Measurements from ENCODE around the gene FLOT2. TPM values are rescaled to one million over a fixed set of nuclear protein-coding genes. Genes with fewer than 3 reads are reported as not detected.

Gene FLOT2
- total RNA-seq, 1 experiment from 2014 or later: 23.1 TPM

DNA sequence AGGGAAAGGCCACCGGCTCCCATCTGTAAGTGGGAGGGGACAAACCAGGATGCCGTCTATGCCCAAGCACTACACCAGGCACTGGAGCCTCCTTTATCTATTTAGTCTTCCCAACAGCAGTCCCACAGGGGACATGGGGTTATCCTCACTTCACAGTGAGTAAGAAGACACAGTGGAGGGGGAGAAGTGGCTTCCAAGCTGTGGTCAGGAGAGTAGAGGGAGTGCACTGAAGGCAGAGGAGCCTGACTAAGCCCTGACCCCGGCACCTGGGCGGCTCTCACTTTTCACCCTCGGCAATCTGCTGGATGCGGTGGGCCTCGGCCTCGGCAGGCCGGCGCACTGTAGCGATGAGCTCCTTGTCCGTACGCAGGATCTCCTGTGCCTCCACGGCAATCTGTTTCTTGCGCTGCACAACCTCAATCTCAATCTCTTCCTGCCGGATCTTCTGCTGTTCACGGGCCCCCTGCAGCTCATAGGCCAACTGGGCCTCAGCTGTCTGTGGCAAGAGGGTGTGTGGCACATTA is 15.9 kb downstream of the FLOT2 start:
- no peak overlapping the region for H3K9ac ChIP-seq (ENCODE audit: low read length)
- no peaks in the 10 kb centered on the region for H3K36me3 ChIP-seq (ENCODE audit: low read depth, low read length)
- DNase-seq: no peak
- TF ChIP-seq EZH2phosphoT487 (IDR thresholded peaks at IDR 0.05; ENCODE audit: borderline replicate concordance, low read length): no peak
- no peak for TF ChIP-seq EZH2 (IDR thresholded peaks at IDR 0.05; ENCODE audit: low read length, unreplicated experiment)
- TF ChIP-seq, protein P1, sequence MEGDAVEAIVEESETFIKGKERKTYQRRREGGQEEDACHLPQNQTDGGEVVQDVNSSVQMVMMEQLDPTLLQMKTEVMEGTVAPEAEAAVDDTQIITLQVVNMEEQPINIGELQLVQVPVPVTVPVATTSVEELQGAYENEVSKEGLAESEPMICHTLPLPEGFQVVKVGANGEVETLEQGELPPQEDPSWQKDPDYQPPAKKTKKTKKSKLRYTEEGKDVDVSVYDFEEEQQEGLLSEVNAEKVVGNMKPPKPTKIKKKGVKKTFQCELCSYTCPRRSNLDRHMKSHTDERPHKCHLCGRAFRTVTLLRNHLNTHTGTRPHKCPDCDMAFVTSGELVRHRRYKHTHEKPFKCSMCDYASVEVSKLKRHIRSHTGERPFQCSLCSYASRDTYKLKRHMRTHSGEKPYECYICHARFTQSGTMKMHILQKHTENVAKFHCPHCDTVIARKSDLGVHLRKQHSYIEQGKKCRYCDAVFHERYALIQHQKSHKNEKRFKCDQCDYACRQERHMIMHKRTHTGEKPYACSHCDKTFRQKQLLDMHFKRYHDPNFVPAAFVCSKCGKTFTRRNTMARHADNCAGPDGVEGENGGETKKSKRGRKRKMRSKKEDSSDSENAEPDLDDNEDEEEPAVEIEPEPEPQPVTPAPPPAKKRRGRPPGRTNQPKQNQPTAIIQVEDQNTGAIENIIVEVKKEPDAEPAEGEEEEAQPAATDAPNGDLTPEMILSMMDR (conservative IDR thresholded peaks at IDR 0.05; ENCODE audit: low read depth, low read length): no peak
- intact Hi-C loops (cut with micrococcal nuclease): no loop called here
- H3K9me2 ChIP-seq (replicated peaks; ENCODE audit: low read length): no peaks in the 10 kb centered on the region
- ChIA-PET POLR2A (ENCODE audit: unreplicated experiment) (interaction anchor here (0.6 kb wide), 1 partner anchor 129 kb away, joined by 16 read pairs; no protein-coding TSS in a partner anchor), CTCF (no interaction called here)
- no peak overlapping the region for H3K4me2 ChIP-seq (ENCODE audit: low read length)
- H3K4me1 ChIP-seq (ENCODE audit: insufficient read depth, low read length): no peaks in the 10 kb centered on the region
- H4K20me1 ChIP-seq (ENCODE audit: low read length): no peaks in the 10 kb centered on the region
- ATAC-seq: no peak
- no peak overlapping the region for H2AFZ ChIP-seq (ENCODE audit: low read length)
- H3F3A ChIP-seq (ENCODE audit: low read length, unreplicated experiment): no peaks in the 10 kb centered on the region
- no peak overlapping the region for H3K4me3 ChIP-seq (ENCODE audit: low read length)
- H3K79me2 ChIP-seq (ENCODE audit: low read length): no peaks in the 10 kb centered on the region
- no peak overlapping the region for H3K27ac ChIP-seq (ENCODE audit: low read length)
- H3K9me3 ChIP-seq (ENCODE audit: low read length): no peaks in the 10 kb centered on the region
- H3K27me3 ChIP-seq (ENCODE audit: low read length): no peaks in the 10 kb centered on the region
- BruUV-seq (replicated peaks): no TSS peak

GRCh38 chr17:28880572-28880945 is 17.0 kb downstream of the FLOT2 start:
- POLR2A ChIA-PET (ENCODE audit: unreplicated experiment): no interaction called here
- DNase-seq: no peak

More at GRCh38 chr17:28880572-28880945, 17.0 kb downstream of the FLOT2 start:
- H3K4me2 ChIP-seq (ENCODE audit: low read length): no peak overlapping the region
- 0 out of 2 replicates have a peak, but pooled peaks cover 4% of the 10 kb centered on the region for H3K4me1 ChIP-seq (ENCODE audit: insufficient read depth, low read length)
- BruUV-seq (replicated peaks): no TSS peak
- no peaks in the 10 kb centered on the region for H3K9me3 ChIP-seq (ENCODE audit: low read length)
- H3K9ac ChIP-seq (ENCODE audit: low read length): no peak overlapping the region
- H3F3A ChIP-seq (ENCODE audit: low read length, unreplicated experiment): no peaks in the 10 kb centered on the region
- no peak for TF ChIP-seq EZH2phosphoT487 (IDR thresholded peaks at IDR 0.05; ENCODE audit: borderline replicate concordance, low read length)
- TF ChIP-seq, protein P1 (conservative IDR thresholded peaks at IDR 0.05; ENCODE audit: low read depth, low read length): no peak
- TF ChIP-seq EZH2 (IDR thresholded peaks at IDR 0.05; ENCODE audit: low read length, unreplicated experiment): no peak
- H3K4me3 ChIP-seq (ENCODE audit: low read length): no peak overlapping the region
- H3K36me3 ChIP-seq (ENCODE audit: low read depth, low read length): no peaks in the 10 kb centered on the region
- H2AFZ ChIP-seq (ENCODE audit: low read length): no peak overlapping the region
- CTCF ChIA-PET: no interaction called here
- H3K9me2 ChIP-seq (replicated peaks; ENCODE audit: low read length): no peaks in the 10 kb centered on the region
- no peaks in the 10 kb centered on the region for H3K27me3 ChIP-seq (ENCODE audit: low read length)
- no peaks in the 10 kb centered on the region for H4K20me1 ChIP-seq (ENCODE audit: low read length)
- intact Hi-C loops (cut with micrococcal nuclease): no loop called here
- no peaks in the 10 kb centered on the region for H3K79me2 ChIP-seq (ENCODE audit: low read length)
- H3K27ac ChIP-seq (ENCODE audit: low read length): no peak overlapping the region
- ATAC-seq: no peak
